Measurements from ENCODE around the gene ESYT3. TPM values are rescaled to one million over a fixed set of nuclear protein-coding genes. Genes with fewer than 3 reads are reported as not detected.

ESYT3 gene
- total and polyA plus RNA-seq, 2 of the 8 experiments (the other 6 are each of a cell fraction or from before 2014, with no cell fraction given): 4.4 to 7.3 TPM

DNA sequence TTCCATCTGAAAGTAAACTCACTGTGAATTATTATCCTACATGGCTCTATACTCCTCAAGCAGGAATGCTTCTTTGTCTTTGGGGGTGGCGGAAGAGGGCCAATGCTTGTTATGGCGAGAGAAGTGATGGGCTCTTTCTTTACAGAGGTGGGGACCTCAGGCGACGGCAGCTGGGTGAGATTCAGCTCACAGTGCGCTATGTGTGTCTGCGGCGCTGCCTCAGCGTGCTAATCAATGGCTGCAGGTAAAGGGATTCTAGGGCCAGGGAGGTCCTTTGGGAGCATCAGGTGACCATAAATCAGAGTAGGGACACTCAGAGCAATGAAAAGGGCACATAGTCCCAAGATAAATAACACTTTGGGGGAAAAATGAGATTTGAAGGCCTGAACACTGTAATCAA, 39.0 kb downstream of the ESYT3 start:
- H3K9ac ChIP-seq (replicated peaks in 1 of 4; ENCODE audit: extremely low read depth in 1 of 4, low read depth in 3 of 4, low read length in 3 of 4): no peak overlapping the region
- H3K36me3 ChIP-seq (ENCODE audit: control insufficient read depth in 2 of 4, insufficient read depth in 4 of 4, low read length in 3 of 4): no peaks in the 10 kb centered on the region; a peak in 3 of 8 replicates
- H3K4me2 ChIP-seq (ENCODE audit: insufficient read depth in 1 of 2, low read depth in 2 of 2, low read length in 2 of 2): no peak overlapping the region
- H3K79me2 ChIP-seq (ENCODE audit: control insufficient read depth in 1 of 2, insufficient read depth in 2 of 2, low read length in 2 of 2): no peaks in the 10 kb centered on the region
- H3K56ac ChIP-seq (replicated peaks; ENCODE audit: insufficient read length, low read depth, low read length): no peak overlapping the region
- H2BK12ac ChIP-seq (ENCODE audit: low read depth, low read length): no peak overlapping the region
- H3K4ac ChIP-seq (replicated peaks; ENCODE audit: insufficient read length, low read depth, low read length): no peak overlapping the region
- no peak overlapping the region for H4K8ac ChIP-seq (ENCODE audit: extremely low read depth, insufficient read depth, low read length)
- no peak overlapping the region for H3K14ac ChIP-seq (ENCODE audit: insufficient read length)
- no peak overlapping the region for H3K18ac ChIP-seq (ENCODE audit: extremely low read depth, low read length)
- no peaks in the 10 kb centered on the region for H4K20me1 ChIP-seq (replicated peaks in 1 of 2; ENCODE audit: control insufficient read depth in 1 of 2, insufficient read depth in 2 of 2, low read length in 2 of 2)
- POLR2A ChIA-PET (ENCODE audit: partially characterized antibody): no interaction called here
- H2BK15ac ChIP-seq (ENCODE audit: low read length): no peak overlapping the region
- H3K9me3 ChIP-seq (ENCODE audit: insufficient read depth in 2 of 2, low read depth in 1 of 2, low read length in 1 of 2): no peaks in the 10 kb centered on the region
- no peak overlapping the region for H2AFZ ChIP-seq (ENCODE audit: low read length)
- no peak for TF ChIP-seq MAFK (IDR thresholded peaks at IDR 0.05; ENCODE audit: low read depth, low read length)
- no peak for TF ChIP-seq SAP30 (IDR thresholded peaks at IDR 0.05; ENCODE audit: insufficient read depth, insufficient replicate concordance, low read length)
- TF ChIP-seq ATF3 (IDR thresholded peaks at IDR 0.05; ENCODE audit: insufficient read depth, low read depth, low read length): no peak
- no peak for TF ChIP-seq YY1 (IDR thresholded peaks at IDR 0.05; ENCODE audit: low read depth, low read length)
- TF ChIP-seq CTBP2 (IDR thresholded peaks at IDR 0.05; ENCODE audit: borderline replicate concordance, insufficient read depth, insufficient read length, low read length): no peak
- TF ChIP-seq SIX5 (IDR thresholded peaks at IDR 0.05; ENCODE audit: low read depth, low read length): no peak
- no peak for TF ChIP-seq POLR2A (IDR thresholded peaks at IDR 0.05; ENCODE audit: control extremely low read depth in 1 of 2, low read depth in 2 of 2, low read length in 2 of 2)
- no peak for TF ChIP-seq RAD21 (IDR thresholded peaks at IDR 0.05 in 1 of 2, conservative IDR thresholded peaks at IDR 0.05 in 1 of 2; ENCODE audit: low read depth in 2 of 2, low read length in 2 of 2)
- TF ChIP-seq ASH2L (IDR thresholded peaks at IDR 0.05; ENCODE audit: low read length): no peak
- TF ChIP-seq CBX5 (IDR thresholded peaks at IDR 0.05; ENCODE audit: low read depth, low read length): no peak
- no peak for TF ChIP-seq EZH2 (IDR thresholded peaks at IDR 0.05; ENCODE audit: low read depth, low read length, severe bottlenecking)
- no peak for TF ChIP-seq PHF8 (conservative IDR thresholded peaks at IDR 0.05; ENCODE audit: low read depth, low read length)
- no peak for TF ChIP-seq EGR1 (IDR thresholded peaks at IDR 0.05; ENCODE audit: borderline replicate concordance, low read depth, low read length)
- no peak overlapping the region for H4K5ac ChIP-seq (ENCODE audit: insufficient read length, low read depth, low read length)
- H2BK5ac ChIP-seq (ENCODE audit: low read depth, low read length): no peak overlapping the region
- H2BK120ac ChIP-seq (replicated peaks; ENCODE audit: low read depth, low read length): no peak overlapping the region
- H2BK20ac ChIP-seq (ENCODE audit: low read length): no peak overlapping the region
- no peaks in the 10 kb centered on the region for H3K4me1 ChIP-seq (replicated peaks in 1 of 4; ENCODE audit: control insufficient read depth in 3 of 4, insufficient read depth in 4 of 4, low read length in 3 of 4)
- DNase-seq (ENCODE audit: low read depth in 1 of 2, low spot score in 2 of 2) (peak in 1 of 2 experiments; percentile 24), FAIRE-seq (no peak)
- H3K79me1 ChIP-seq (ENCODE audit: low read depth, low read length): no peaks in the 10 kb centered on the region
- CTCF ChIA-PET (ENCODE audit: partially characterized antibody): interaction anchor here (1.0 kb wide), 1 partner anchor 148 kb away, joined by 3 read pairs; no protein-coding TSS in a partner anchor
- peaks cover 0 to 1% (median 0%) of the 10 kb centered on the region in 4 experiments; a peak in 1 of 7 replicates for H3K27me3 ChIP-seq (replicated peaks in 1 of 4; ENCODE audit: control insufficient read depth in 3 of 4, extremely low read depth in 1 of 4, insufficient read depth in 3 of 4, low read length in 3 of 4)
- no peak overlapping the region for H4K91ac ChIP-seq (replicated peaks; ENCODE audit: insufficient read length, low read length)
- no peak overlapping the region for H2AK5ac ChIP-seq (ENCODE audit: low read depth, low read length)
- H3K23me2 ChIP-seq (ENCODE audit: low read depth, low read length): no peaks in the 10 kb centered on the region
- H3K27ac ChIP-seq (ENCODE audit: low read depth, low read length): no peak overlapping the region
- H3K23ac ChIP-seq (ENCODE audit: insufficient read length): no peak overlapping the region
- WGBS, 2 experiments (ENCODE audit: extremely low coverage in 1 of 2, insufficient coverage in 1 of 2, insufficient read length in 1 of 2, insufficient replicate concordance in 2 of 2, low coverage in 1 of 2, low lambda C conversion rate in 2 of 2, missing lambda C conversion rate in 1 of 2): 94% methylated on average over 8 of the region's 8 CpGs; no CpG with 5 or more reads in 1 of the 2 experiments
- H3K4me3 ChIP-seq (ENCODE audit: extremely low read depth in 1 of 4, insufficient read depth in 2 of 4, low read depth in 3 of 4, low read length in 4 of 4): no peak overlapping the region

All from H1 (cell line).